ENCODE measurements around the gene CABP1. TPM values are rescaled to one million over a fixed set of nuclear protein-coding genes. Genes with fewer than 3 reads are reported as not detected.

CABP1 gene
- total and polyA plus RNA-seq, 9 of the 15 experiments (the other 6 are each of a cell fraction or from before 2014, with no cell fraction given): not detected

GRCh38 chr12:120625557-120626419 lies 14.6 kb upstream of the CABP1 start (continued):
- TF ChIP-seq CBFA2T2 (conservative IDR thresholded peaks at IDR 0.05) (peak; percentile 75), FOXM1 (IDR thresholded peaks at IDR 0.05; ENCODE audit: low read depth) (0 out of 2 replicates have a peak, but pooled peaks have one; percentile 21), FOXM1 (CRISPR knock-in tag; IDR thresholded peaks at IDR 0.05; ENCODE audit: low read depth) (no peak), JUN (IDR thresholded peaks at IDR 0.05; ENCODE audit: borderline replicate concordance, low read depth, low read length) (0 out of 2 replicates have a peak, but pooled peaks have one; percentile 24), JUN (CRISPR knock-in tag; IDR thresholded peaks at IDR 0.05; ENCODE audit: borderline replicate concordance) (no peak), YY1 (IDR thresholded peaks at IDR 0.05; ENCODE audit: borderline replicate concordance in 1 of 3, control insufficient read depth in 1 of 3, extremely low read depth in 1 of 3, insufficient read depth in 3 of 3, insufficient read length in 1 of 3, insufficient replicate concordance in 2 of 3, low read depth in 1 of 3, low read length in 2 of 3) (peak; percentile 42 to 90 (median 75)), POLR2B (IDR thresholded peaks at IDR 0.05; ENCODE audit: low read depth, partially characterized antibody) (peak; percentile 54), TFE3 (CRISPR knock-in tag; IDR thresholded peaks at IDR 0.05) (peak; percentile 91), TRIM24 (IDR thresholded peaks at IDR 0.05) (peak in 1 of 2 experiments; percentile 6; a peak in 1 of 4 replicates), CREB1 (IDR thresholded peaks at IDR 0.05) (no peak), CREB1 (CRISPR knock-in tag; IDR thresholded peaks at IDR 0.05) (peak; percentile 37; the same call in 1 of the 2 replicates), MCM2 (IDR thresholded peaks at IDR 0.05; ENCODE audit: low read depth) (no peak), ZFX (CRISPR knock-in tag; IDR thresholded peaks at IDR 0.05) (0 out of 2 replicates have a peak, but pooled peaks have one; percentile 28), RCOR1 (IDR thresholded peaks at IDR 0.05; ENCODE audit: borderline replicate concordance in 1 of 2, low read depth in 2 of 2, low read length in 2 of 2) (peak; percentile 29 to 76; a peak in 2 of 4 replicates), KAT2B (IDR thresholded peaks at IDR 0.05; ENCODE audit: low read depth, low read length) (no peak), POLR2G (IDR thresholded peaks at IDR 0.05; ENCODE audit: low read depth, low read length) (peak; percentile 60; the same call in 1 of the 2 replicates), SNRNP70 (optimal IDR thresholded peaks at IDR 0.05; ENCODE audit: low read depth, low read length) (no peak), ADNP (tag; IDR thresholded peaks at IDR 0.05) (peak; percentile 97), CHCHD3 (CRISPR knock-in tag; IDR thresholded peaks at IDR 0.05) (no peak), ZBTB2 (IDR thresholded peaks at IDR 0.05) (peak; percentile 98), ZNF395 (CRISPR knock-in tag; IDR thresholded peaks at IDR 0.05) (no peak), FUS (optimal IDR thresholded peaks at IDR 0.05; ENCODE audit: low read depth, low read length) (no peak), PHF8 (IDR thresholded peaks at IDR 0.05; ENCODE audit: borderline replicate concordance, low read length) (peak; percentile 20; the same call in 1 of the 2 replicates)
